ENCODE measurements around the gene KIF7.
"Not testable (repeated sequence)": the region's sequence is repeated elsewhere in the genome, so short reads cannot be mapped to it uniquely, and the experiment has no call there.

KIF7 gene

DNA sequence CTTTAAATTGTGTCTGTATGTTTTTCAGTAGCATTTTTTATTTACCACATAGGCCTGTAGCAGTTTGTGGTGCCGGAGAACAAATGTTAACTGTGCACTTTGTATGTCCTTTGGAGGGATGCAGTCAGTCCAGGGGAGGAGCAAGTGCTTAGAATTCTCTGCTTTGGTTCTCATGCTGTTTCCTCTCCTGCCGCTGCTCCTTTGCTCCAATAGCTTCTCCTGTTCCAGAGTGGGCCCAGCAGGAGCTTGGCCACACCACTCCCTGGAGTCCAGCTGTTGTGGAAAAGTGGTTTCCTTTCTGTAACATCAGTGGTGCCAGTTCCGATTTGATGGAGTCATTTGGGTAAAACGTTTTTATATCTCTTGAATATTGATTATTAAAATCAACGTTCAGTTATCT is 63.4 kb downstream of the KIF7 start:
- Histone ChIP-seq H3K4me3 (no peak overlapping the region), H3K4me2 (peak overlapping the region in 2 of 11 experiments; percentile 3 to 6; a peak in 2 of 22 replicates), H4K20me1 (peaks cover 0 to 44% (median 25%) of the 10 kb centered on the region in 11 experiments; a peak in 12 of 22 replicates), H3K9me3 (replicated peaks in 1 of 11) (no peaks in the 10 kb centered on the region), H3K4me1 (peaks cover 15 to 35% (median 26%) of the 10 kb centered on the region in 10 experiments; a peak in 19 of 20 replicates), H3K27me3 (no peaks in the 10 kb centered on the region), H3K36me3 (peaks cover 0 to 98% (median 90%) of the 10 kb centered on the region in 11 experiments; a peak in 20 of 22 replicates), H3K27ac (peak overlapping the region in 2 of 11 experiments; percentile 20 to 26; a peak in 2 of 22 replicates), H3K9ac (0 out of 22 replicates have a peak overlapping the region, but pooled peaks of 2 of the 11 experiments have one; percentile 11 to 15)
- no peak for TF ChIP-seq Cebpa-rat (IDR thresholded peaks at IDR 0.05)

DNA sequence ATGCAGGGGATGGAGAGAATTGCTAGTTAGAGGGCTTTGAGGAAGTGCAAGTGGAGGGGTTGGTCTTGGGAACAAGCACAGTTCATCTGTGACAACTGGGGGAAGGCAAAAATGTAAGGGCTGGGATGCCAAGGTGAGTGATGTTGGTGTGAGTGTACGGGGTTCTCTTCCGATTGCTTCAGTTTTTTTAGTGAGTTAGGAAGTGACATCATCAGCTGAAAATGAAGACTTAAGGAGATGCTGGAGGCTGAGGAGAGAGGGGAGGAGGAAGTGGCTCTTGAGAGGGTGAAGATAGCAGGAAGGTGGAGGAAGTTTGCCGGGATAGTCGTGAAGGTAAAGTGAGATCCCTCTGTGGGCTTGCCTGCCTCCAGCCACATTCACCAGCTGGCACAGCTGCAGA is 67.3 kb downstream of the KIF7 start:
- TF ChIP-seq Cebpa-rat (IDR thresholded peaks at IDR 0.05) = no peak
- Histone ChIP-seq H3K27ac (0 out of 22 replicates have a peak overlapping the region, but pooled peaks of 1 of the 11 experiments have one; percentile 15), H3K4me2 (0 out of 22 replicates have a peak overlapping the region, but pooled peaks of 1 of the 11 experiments have one; percentile 7)

DNA sequence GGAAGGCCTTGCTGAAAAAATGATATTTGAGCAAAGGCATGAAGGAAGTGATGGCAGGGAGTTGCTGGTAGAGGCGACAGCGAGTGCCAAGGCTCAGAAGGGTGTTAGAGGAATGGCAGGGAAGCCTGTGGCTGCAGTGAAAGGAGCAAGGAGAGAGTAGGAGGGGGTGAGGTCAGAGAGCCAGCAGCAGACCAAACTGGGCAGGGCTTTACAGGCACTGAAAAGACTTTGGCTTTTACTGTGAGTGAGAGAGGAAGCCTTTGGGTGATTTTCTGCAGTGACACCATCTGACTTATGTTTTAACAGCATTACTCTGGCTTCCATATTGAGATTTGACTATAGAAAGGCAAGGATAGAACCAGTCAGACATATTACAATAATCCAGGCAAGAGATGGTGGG is 68.6 kb downstream of the KIF7 start:
- no peak overlapping the region for H3K4me3 ChIP-seq
- H3K27me3 ChIP-seq = no peaks in the 10 kb centered on the region
- H3K4me1 ChIP-seq = peaks cover under 1 to 13% (median 5%) of the 10 kb centered on the region in 10 experiments; a peak in 12 of 20 replicates
- peaks cover 0 to 100% (median 98%) of the 10 kb centered on the region in 11 experiments; a peak in 20 of 22 replicates for H3K36me3 ChIP-seq
- H3K4me2 ChIP-seq = no peak overlapping the region
- H4K20me1 ChIP-seq = peaks cover 0 to 89% (median 49%) of the 10 kb centered on the region in 11 experiments; a peak in 13 of 22 replicates
- no peak overlapping the region for H3K27ac ChIP-seq
- no peak overlapping the region for H3K9ac ChIP-seq
- no peaks in the 10 kb centered on the region for H3K9me3 ChIP-seq (replicated peaks in 1 of 11)
- TF ChIP-seq Cebpa-rat (IDR thresholded peaks at IDR 0.05) = no peak

More for the DNA sequence above, 67.3 kb downstream of the KIF7 start:
- H3K27me3 ChIP-seq = no peaks in the 10 kb centered on the region
- peaks cover 0 to 98% (median 93%) of the 10 kb centered on the region in 11 experiments; a peak in 20 of 22 replicates for H3K36me3 ChIP-seq
- H4K20me1 ChIP-seq = peaks cover 0 to 76% (median 39%) of the 10 kb centered on the region in 11 experiments; a peak in 12 of 22 replicates
- no peak overlapping the region for H3K4me3 ChIP-seq
- H3K9me3 ChIP-seq (replicated peaks in 1 of 11) = no peaks in the 10 kb centered on the region
- peaks cover 4 to 11% (median 6%) of the 10 kb centered on the region in 10 experiments; a peak in 9 of 20 replicates for H3K4me1 ChIP-seq
- H3K9ac ChIP-seq = no peak overlapping the region

DNA sequence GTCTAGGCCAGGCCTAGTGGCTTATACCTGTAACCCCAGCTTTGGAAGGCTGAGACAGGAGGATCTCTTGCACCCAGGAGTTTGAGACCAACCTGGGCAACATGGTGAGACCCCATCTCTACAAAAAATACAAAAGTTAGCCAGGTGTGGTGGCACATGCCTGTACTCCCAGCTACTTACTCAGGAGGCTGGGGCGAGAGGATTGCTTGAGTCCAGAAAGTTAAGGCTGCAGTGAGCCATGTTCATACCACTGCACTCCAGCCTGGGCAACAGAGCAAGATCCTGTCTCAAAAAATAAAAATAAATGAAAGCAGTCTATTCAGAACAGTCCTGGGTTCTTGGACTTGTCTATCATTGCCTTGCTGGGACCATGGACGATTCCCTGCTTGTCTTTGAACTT is 74.5 kb downstream of the KIF7 start:
- not testable (repeated sequence) for H3K9ac ChIP-seq; H3K4me3 ChIP-seq; H3K27ac ChIP-seq; H3K27me3 ChIP-seq; H3K9me3 ChIP-seq (replicated peaks in 1 of 11)
- Histone ChIP-seq H4K20me1 (peaks cover 0 to 85% (median 55%) of the 10 kb centered on the region in 11 experiments; a peak in 17 of 22 replicates), H3K4me1 (peaks cover 28 to 50% (median 39%) of the 10 kb centered on the region in 10 experiments), H3K4me2 (peak overlapping the region in 6 of 11 experiments; percentile 8 to 96 (median 15); a peak in 9 of 22 replicates), H3K36me3 (peaks cover 0 to 84% (median 77%) of the 10 kb centered on the region in 11 experiments; a peak in 19 of 22 replicates)

DNA sequence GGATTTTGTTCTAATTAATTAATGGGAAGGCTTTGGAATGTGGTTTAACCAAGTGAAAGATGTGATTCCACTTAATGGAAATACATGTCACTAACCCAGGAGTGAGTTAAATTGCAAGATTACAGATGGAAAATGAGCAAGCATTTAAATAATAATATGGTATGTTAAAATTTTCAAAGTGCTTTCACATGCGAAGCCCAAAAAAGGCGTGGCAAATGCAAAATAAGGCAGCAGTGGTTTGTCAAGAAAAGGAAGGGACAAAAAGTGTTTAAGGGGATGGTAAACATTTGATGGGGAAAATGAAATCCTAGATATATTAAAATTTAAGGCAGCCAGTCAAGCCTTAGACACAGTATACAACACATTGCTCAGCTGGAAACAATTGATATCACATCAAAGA is 77.1 kb downstream of the KIF7 start:
- Histone ChIP-seq H3K36me3 (peaks cover 0 to 58% (median 52%) of the 10 kb centered on the region in 11 experiments; a peak in 19 of 22 replicates), H3K9ac (peak overlapping the region in 10 of 11 experiments; percentile 7 to 97 (median 92); a peak in 16 of 22 replicates)

More for the DNA sequence above, 77.1 kb downstream of the KIF7 start:
- Histone ChIP-seq H4K20me1 (peaks cover 0 to 63% (median 52%) of the 10 kb centered on the region in 11 experiments; a peak in 17 of 22 replicates), H3K9me3 (replicated peaks in 1 of 11) (no peaks in the 10 kb centered on the region), H3K4me3 (peak overlapping the region in 8 of 10 experiments; percentile 86 to 99 (median 92); a peak in 15 of 20 replicates), H3K4me2 (peak overlapping the region; percentile 47 to 96 (median 90); a peak in 21 of 22 replicates), H3K27me3 (no peaks in the 10 kb centered on the region), H3K4me1 (peaks cover 35 to 62% (median 42%) of the 10 kb centered on the region in 10 experiments), H3K27ac (0 out of 22 replicates have a peak overlapping the region, but pooled peaks of 1 of the 11 experiments have one; percentile 13)
- no peak for TF ChIP-seq Cebpa-rat (IDR thresholded peaks at IDR 0.05)

Measured in BLaER1 treated with 17β-estradiol and CSF1 and Interleukin-3, amounts not matched to agents 10 nM and 100 nM (cell line).